K562 (cell line): ENCODE results near the gene BTRC. TPM values are rescaled to one million over a fixed set of nuclear protein-coding genes. Genes with fewer than 3 reads are reported as not detected.

ENCODE experiments used
- ATAC-seq: fragments of 200-7000 bp; cut with Tn5 transposase; 3 replicates; pipeline ENCODE4 v1.9.1; 2020; ENCODE audit warnings: moderate library complexity
- BruUV-seq: library from RNA; stranded (reverse); fragments of 400-500 nt; replicated peaks from 2 replicates; lab custom pipeline; 2021; lab: Mats Ljungman, UMichigan
- CTCF ChIA-PET: fragments of 300-600 bp; formaldehyde crosslinking; extraction: SDS; loops from one replicate; lab custom pipeline; 2021; ENCODE audit warnings: low intra/inter-chr PET ratio; lab: Yijun Ruan, JAX
- POLR2A ChIA-PET: fragments of 300-600, 350-650 bp; sonication (Branson Sonifier 250); formaldehyde crosslinking; extraction: SDS; loops from one replicate; lab custom pipeline; 2021; ENCODE audit warnings: antibody characterized with exemption, inconsistent platforms; lab: Yijun Ruan, JAX
- DNase-seq, 4 experiments: peaks; one replicate each; pipeline versions ENCODE4 v3.0.0 to v3.0.0-alpha.2; 2011 to 2018; ENCODE audit warnings: low spot score in 3 of 4, mixed read lengths in 3 of 4; ENCODE audit errors: extremely low read depth in 1 of 4
- FAIRE-seq: peaks from 2 replicates; lab custom pipeline; 2011; peaks lifted over from hg19 to GRCh38; lab: Jason Lieb, UNC
- H2AFZ ChIP-seq: 2 replicates; pipeline ENCODE4 v1.6.0; 2011; ENCODE audit warnings: low read depth, low read length, control low read depth, inconsistent platforms
- H3K27ac ChIP-seq: fragments of 200-600 bp; 3 replicates; pipeline ENCODE4 v1.8.0; 2011; ENCODE audit warnings: low read depth, mild to moderate bottlenecking, control low read depth, inconsistent platforms, low read length, moderate library complexity, mixed read lengths; ENCODE audit errors: extremely low read depth
- H3K27me3 ChIP-seq, 2 experiments: fragments of 300-600 bp in 1 of 2; 2 replicates in 1 of 2; 3 replicates in 1 of 2; pipeline versions ENCODE4 v1.6.0 to v1.8.0; 2011; ENCODE audit warnings: inconsistent platforms in 2 of 2, low read length in 2 of 2, mild to moderate bottlenecking in 1 of 2, mixed read lengths in 1 of 2, moderate library complexity in 1 of 2; ENCODE audit not compliant: control insufficient read depth in 2 of 2, insufficient read depth in 2 of 2
- H3K36me3 ChIP-seq: fragments of 300-600 bp; 3 replicates; pipeline ENCODE4 v1.8.0; 2011; ENCODE audit warnings: mild to moderate bottlenecking, low read length, inconsistent platforms; ENCODE audit not compliant: control insufficient read depth, insufficient read depth
- H3K4me1 ChIP-seq, 2 experiments: fragments of 200-600 bp in 1 of 2; replicated peaks in 1 of 2; 2 replicates in 1 of 2; 3 replicates in 1 of 2; pipeline versions ENCODE4 v1.5.1 to v1.8.0; 2011; ENCODE audit warnings: inconsistent platforms in 2 of 2, low read length in 2 of 2, mild to moderate bottlenecking in 1 of 2, mixed read lengths in 1 of 2, moderate library complexity in 1 of 2; ENCODE audit not compliant: control insufficient read depth in 2 of 2, insufficient read depth in 2 of 2
- H3K4me2 ChIP-seq: 2 replicates; pipeline ENCODE4 v1.6.1; 2011; ENCODE audit warnings: low read length, control low read depth, inconsistent platforms, mixed read lengths; ENCODE audit not compliant: insufficient read depth
- H3K4me3 ChIP-seq: fragments of 200-600 bp; sonication (generic), shearing (Covaris generic); 2 replicates; pipeline ENCODE4 v1.5.1; 2016; ENCODE audit warnings: control low read depth, inconsistent platforms
- H3K79me2 ChIP-seq: fragments of 200-600 bp; 3 replicates; pipeline ENCODE4 v1.8.0; 2011; ENCODE audit warnings: low read length, inconsistent platforms; ENCODE audit not compliant: control insufficient read depth, insufficient read depth
- H3K9ac ChIP-seq, 2 experiments: 2 replicates each; pipeline versions ENCODE4 v1.6.0 to v1.6.1; 2011; ENCODE audit warnings: low read depth in 2 of 2, low read length in 2 of 2, control low read depth in 1 of 2, inconsistent platforms in 1 of 2, mild to moderate bottlenecking in 1 of 2, mixed read lengths in 1 of 2; ENCODE audit not compliant: insufficient read depth in 1 of 2
- H3K9me1 ChIP-seq: one replicate; pipeline ENCODE4 v1.6.0; 2011; ENCODE audit warnings: inconsistent platforms, mild to moderate bottlenecking, low read length, moderate library complexity; ENCODE audit not compliant: control insufficient read depth, insufficient read depth
- H3K9me3 ChIP-seq: replicated peaks from 2 replicates; pipeline ENCODE4 v1.5.1; 2011; ENCODE audit warnings: low read depth, low read length, inconsistent platforms; ENCODE audit not compliant: control insufficient read depth, insufficient read depth
- H4K20me1 ChIP-seq: replicated peaks from 2 replicates; pipeline ENCODE4 v1.6.1; 2011; ENCODE audit warnings: low read length, inconsistent platforms, mixed read lengths; ENCODE audit not compliant: control insufficient read depth, insufficient read depth
- ELK3 ChIP-seq: fragments of 450-650 bp; formaldehyde crosslinking; IDR thresholded peaks from 2 replicates; pipeline ENCODE4 v1.4.0; 2020; ENCODE audit warnings: mild to moderate bottlenecking
- NR2C1 ChIP-seq, 2 experiments: fragments of 450-650 bp; IDR thresholded peaks; 2 replicates each; pipeline ENCODE4 v1.6.1; 2017; ENCODE audit warnings: mild to moderate bottlenecking in 2 of 2, antibody characterized with exemption in 1 of 2, inconsistent platforms in 1 of 2, missing compliant biosample characterization in 1 of 2, missing genetic modification characterization in 1 of 2
- SMARCC2 ChIP-seq: fragments of 450-650 bp; IDR thresholded peaks from 2 replicates; pipeline ENCODE4 v1.6.1; 2017; ENCODE audit warnings: antibody characterized with exemption, moderate library complexity, mild to moderate bottlenecking, low read depth
- TOE1 ChIP-seq, 2 experiments: fragments of 450-650 bp in 1 of 2; sonication (generic) in 1 of 2; formaldehyde crosslinking in 1 of 2; IDR thresholded peaks; 2 replicates each; pipeline versions ENCODE4 v1.7.1 to v1.8.0; 2016 to 2022; ENCODE audit warnings: borderline replicate concordance in 2 of 2, mild to moderate bottlenecking in 2 of 2, antibody characterized with exemption in 1 of 2, inconsistent platforms in 1 of 2, low read depth in 1 of 2, missing genetic modification reagents in 1 of 2, moderate library complexity in 1 of 2
- TSC22D4 ChIP-seq: fragments of 450-650 bp; IDR thresholded peaks from 2 replicates; pipeline ENCODE4 v1.6.1; 2016; ENCODE audit warnings: missing genetic modification characterization, missing biosample characterization, control low read depth
- ZNF175 ChIP-seq: fragments of 200-800 bp; sonication (Bioruptor generic); IDR thresholded peaks from 2 replicates; pipeline ENCODE4 v1.6.1; 2016; ENCODE audit warnings: low read depth, mild to moderate bottlenecking, missing genetic modification characterization, missing compliant biosample characterization
- WGBS: fragments of 100-300 bp; shearing (Covaris generic); methylation state at CpG from one replicate; pipeline ENCODE4 v1.1.6; 2016; ENCODE audit warnings: low coverage, mixed read lengths; ENCODE audit not compliant: insufficient coverage; ENCODE audit errors: missing lambda C conversion rate; 5-methylcytosine and 5-hydroxymethylcytosine counted together
- in situ Hi-C: fragments of 300-500 bp; cut with MboI; formaldehyde crosslinking; loops from 4 replicates; pipeline ENCODE4 v1.15.0; 2018; ENCODE audit warnings: inconsistent platforms, mixed read lengths
- intact Hi-C: fragments of 100-400 bp; cut with micrococcal nuclease; formaldehyde crosslinking; loops from 2 replicates; pipeline ENCODE4 v1.14.2; 2022
- polyA plus RNA-seq, 8 experiments: library from polyadenylated mRNA; depleted of rRNA in 4 of 8; stranded (reverse) in 5 of 8; unstranded in 3 of 8; fragments of >200 nt; fragmentation: Nextera tagmentation in 2 of 8; fragmentation: Illumina TruSeq in 1 of 8; extraction: Ambion mirVana in 2 of 8; extraction: Trizol in 1 of 8; gene quantifications; 2 replicates each; pipeline versions ENCODE4 v1.2.1 to v1.2.3, GENCODE V29; 2011 to 2014; ENCODE audit warnings: inconsistent platforms in 1 of 8, missing spikeins in 1 of 8
- total RNA-seq, 7 experiments: library from RNA; depleted of rRNA in 6 of 7; stranded (reverse); fragments of >200 nt in 6 of 7; fragmentation: Illumina TruSeq in 2 of 7; extraction: Trizol in 2 of 7; gene quantifications; 2 replicates each; pipeline versions ENCODE4 v1.2.1 to v1.2.3, GENCODE V29; 2011 to 2021; ENCODE audit warnings: low replicate concordance in 1 of 7

BTRC gene
- total and polyA plus RNA-seq, 9 of the 15 experiments (the other 6 are each of a cell fraction or from before 2014, with no cell fraction given), result 1.6 to 15.4 (median 7.0) TPM

- TF ChIP-seq TOE1 (IDR thresholded peaks at IDR 0.05; ENCODE audit: borderline replicate concordance), result no peak
- no peak for TF ChIP-seq TOE1 (CRISPR knock-in tag; IDR thresholded peaks at IDR 0.05; ENCODE audit: borderline replicate concordance, low read depth)
- TF ChIP-seq, all 486 proteins: peak for 0
These were observed 139.3 kb downstream of the BTRC start (continued) for GRCh38 chr10:101493249-101493648.

- no peak overlapping the region for H3K9ac ChIP-seq
- no peak for FAIRE-seq
These were observed 139.9 kb downstream of the BTRC start for GRCh38 chr10:101493782-101494281.

More at GRCh38 chr10:101493782-101494281, 139.9 kb downstream of the BTRC start:
- DNase-seq (no peak), ATAC-seq (no peak)
- Histone ChIP-seq H3K9me1 (no peaks in the 10 kb centered on the region), H4K20me1 (no peaks in the 10 kb centered on the region), H3K4me2 (no peak overlapping the region), H3K27ac (no peak overlapping the region), H2AFZ (no peak overlapping the region), H3K36me3 (no peaks in the 10 kb centered on the region), H3K4me1 (no peaks in the 10 kb centered on the region), H3K4me3 (no peak overlapping the region), H3K79me2 (no peaks in the 10 kb centered on the region), H3K27me3 (no peaks in the 10 kb centered on the region), H3K9me3 (no peaks in the 10 kb centered on the region)
- BruUV-seq, result no TSS peak
- intact Hi-C loops, result loop anchor here (2.0 kb wide), 1 partner anchor 43 kb away; no protein-coding TSS in a partner anchor
- ChIA-PET CTCF (no interaction called here), POLR2A (no interaction called here)
- in situ Hi-C loops, result no loop called here
- TF ChIP-seq SMARCC2 (no peak), TSC22D4 (tag) (no peak), NR2C1 (IDR thresholded peaks at IDR 0.05) (no peak), NR2C1 (tag; IDR thresholded peaks at IDR 0.05) (no peak), ZNF175 (CRISPR knock-in tag) (no peak), ELK3 (CRISPR knock-in tag) (no peak)
- WGBS, result 73% methylated on average over 1 of the region's 1 CpG
